Thoracic aorta (tissue), 2 donors: Measurements from ENCODE around the gene TUBB4B. TPM values are rescaled to one million over a fixed set of nuclear protein-coding genes. Genes with fewer than 3 reads are reported as not detected.

ENCODE experiments used
- ATAC-seq: fragments of 150-250 bp; one replicate; pipeline ENCODE4 v1.8.0; 2017; ENCODE audit warnings: low read depth; ENCODE audit not compliant: insufficient number of reproducible peaks, low FRiP score
- DNase-seq: peaks from one replicate; pipeline ENCODE4 v3.0.0-alpha.2; 2020; ENCODE audit warnings: low spot score
- H3K27ac ChIP-seq, 2 donors: fragments of 200-600 bp; sonication (generic); 1 replicate in 1 of 2; 2 replicates in 1 of 2; pipeline ENCODE4 v1.5.1; 2016; ENCODE audit warnings: mild to moderate bottlenecking in 2 of 2, moderate library complexity in 2 of 2
- H3K27me3 ChIP-seq: fragments of 200-600 bp; sonication (generic); replicated peaks from 2 replicates; pipeline ENCODE4 v1.6.0; 2016; ENCODE audit warnings: mild to moderate bottlenecking; ENCODE audit not compliant: insufficient read depth
- H3K36me3 ChIP-seq: fragments of 200-600 bp; sonication (generic); one replicate; pipeline ENCODE4 v1.5.1; 2016
- H3K4me1 ChIP-seq, 2 donors: fragments of 200-600 bp; sonication (generic); 1 replicate in 1 of 2; 2 replicates in 1 of 2; pipeline versions ENCODE4 v1.5.1 to v1.6.0; 2016; ENCODE audit warnings: low read depth in 2 of 2, mild to moderate bottlenecking in 1 of 2; ENCODE audit not compliant: control insufficient read depth in 1 of 2
- H3K4me3 ChIP-seq: fragments of 200-600 bp; sonication (generic); 2 replicates; pipeline ENCODE4 v1.5.1; 2016; ENCODE audit warnings: mild to moderate bottlenecking
- H3K9me3 ChIP-seq: fragments of 200-600 bp; sonication (generic); 2 replicates; pipeline ENCODE4 v1.5.1; 2016
- total RNA-seq, 2 donors: library from RNA; depleted of rRNA; stranded (reverse); fragments of >200 nt; gene quantifications; one replicate each; pipeline versions ENCODE4 v1.1.0 to v1.2.3, GENCODE V29; 2016
- TF ChIP-seq, protein P1 (sequence below): fragments of 200-600 bp; sonication (generic); IDR thresholded peaks from one replicate; pipeline ENCODE4 v1.5.1; 2019; ENCODE audit warnings: antibody characterized with exemption

The TUBB4B gene
- total RNA-seq, 2 donors from 2014 or later = 172 to 193 TPM

DNA sequence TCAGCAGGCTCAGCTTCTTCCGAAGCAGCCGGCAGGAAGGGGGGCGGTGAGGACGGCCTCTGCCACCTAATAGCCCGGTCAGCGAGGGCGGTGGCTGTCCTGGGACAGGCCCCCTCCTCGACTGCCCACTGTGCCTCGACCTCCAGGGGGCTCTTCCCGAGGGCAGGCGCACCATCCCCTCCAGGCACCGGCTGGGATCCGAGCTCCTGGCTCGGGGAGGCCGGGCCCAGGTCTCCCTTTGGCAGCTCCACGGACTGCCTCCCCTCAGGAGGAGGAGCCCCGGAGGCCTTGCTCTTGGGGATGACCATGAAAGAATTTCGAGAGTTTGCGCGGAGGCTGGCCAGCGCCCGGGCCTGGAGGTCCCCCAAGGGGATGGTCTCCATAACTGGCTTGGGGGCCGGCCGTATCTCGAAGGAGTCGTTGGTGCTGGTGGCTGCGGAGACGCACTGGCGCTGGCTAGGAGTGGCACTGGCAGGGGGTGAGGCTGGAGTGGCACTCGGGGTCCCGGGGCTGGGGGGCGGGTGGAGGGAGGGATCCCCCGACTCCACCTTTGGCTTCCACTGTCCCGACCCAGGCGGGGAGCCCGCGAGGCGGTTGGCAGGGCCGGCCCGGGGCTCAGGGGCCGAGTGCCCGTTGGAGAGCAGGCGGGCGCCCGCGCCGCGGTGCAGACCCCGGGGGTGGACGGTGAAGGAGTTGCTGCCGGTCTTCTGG lies 41.5 kb upstream of the TUBB4B start:
- DNase-seq = no peak
- no peaks in the 10 kb centered on the region for H3K9me3 ChIP-seq
- H3K4me3 ChIP-seq = peak overlapping the region; percentile 69
- H3K36me3 ChIP-seq = no peaks in the 10 kb centered on the region
- no peak for ATAC-seq
- no peak overlapping the region for H3K27ac ChIP-seq
- H3K4me1 ChIP-seq = peaks cover 27 to 62% of the 10 kb centered on the region in 2 donors
- TF ChIP-seq, protein P1, sequence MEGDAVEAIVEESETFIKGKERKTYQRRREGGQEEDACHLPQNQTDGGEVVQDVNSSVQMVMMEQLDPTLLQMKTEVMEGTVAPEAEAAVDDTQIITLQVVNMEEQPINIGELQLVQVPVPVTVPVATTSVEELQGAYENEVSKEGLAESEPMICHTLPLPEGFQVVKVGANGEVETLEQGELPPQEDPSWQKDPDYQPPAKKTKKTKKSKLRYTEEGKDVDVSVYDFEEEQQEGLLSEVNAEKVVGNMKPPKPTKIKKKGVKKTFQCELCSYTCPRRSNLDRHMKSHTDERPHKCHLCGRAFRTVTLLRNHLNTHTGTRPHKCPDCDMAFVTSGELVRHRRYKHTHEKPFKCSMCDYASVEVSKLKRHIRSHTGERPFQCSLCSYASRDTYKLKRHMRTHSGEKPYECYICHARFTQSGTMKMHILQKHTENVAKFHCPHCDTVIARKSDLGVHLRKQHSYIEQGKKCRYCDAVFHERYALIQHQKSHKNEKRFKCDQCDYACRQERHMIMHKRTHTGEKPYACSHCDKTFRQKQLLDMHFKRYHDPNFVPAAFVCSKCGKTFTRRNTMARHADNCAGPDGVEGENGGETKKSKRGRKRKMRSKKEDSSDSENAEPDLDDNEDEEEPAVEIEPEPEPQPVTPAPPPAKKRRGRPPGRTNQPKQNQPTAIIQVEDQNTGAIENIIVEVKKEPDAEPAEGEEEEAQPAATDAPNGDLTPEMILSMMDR = no peak
- H3K27me3 ChIP-seq = no peaks in the 10 kb centered on the region

DNA sequence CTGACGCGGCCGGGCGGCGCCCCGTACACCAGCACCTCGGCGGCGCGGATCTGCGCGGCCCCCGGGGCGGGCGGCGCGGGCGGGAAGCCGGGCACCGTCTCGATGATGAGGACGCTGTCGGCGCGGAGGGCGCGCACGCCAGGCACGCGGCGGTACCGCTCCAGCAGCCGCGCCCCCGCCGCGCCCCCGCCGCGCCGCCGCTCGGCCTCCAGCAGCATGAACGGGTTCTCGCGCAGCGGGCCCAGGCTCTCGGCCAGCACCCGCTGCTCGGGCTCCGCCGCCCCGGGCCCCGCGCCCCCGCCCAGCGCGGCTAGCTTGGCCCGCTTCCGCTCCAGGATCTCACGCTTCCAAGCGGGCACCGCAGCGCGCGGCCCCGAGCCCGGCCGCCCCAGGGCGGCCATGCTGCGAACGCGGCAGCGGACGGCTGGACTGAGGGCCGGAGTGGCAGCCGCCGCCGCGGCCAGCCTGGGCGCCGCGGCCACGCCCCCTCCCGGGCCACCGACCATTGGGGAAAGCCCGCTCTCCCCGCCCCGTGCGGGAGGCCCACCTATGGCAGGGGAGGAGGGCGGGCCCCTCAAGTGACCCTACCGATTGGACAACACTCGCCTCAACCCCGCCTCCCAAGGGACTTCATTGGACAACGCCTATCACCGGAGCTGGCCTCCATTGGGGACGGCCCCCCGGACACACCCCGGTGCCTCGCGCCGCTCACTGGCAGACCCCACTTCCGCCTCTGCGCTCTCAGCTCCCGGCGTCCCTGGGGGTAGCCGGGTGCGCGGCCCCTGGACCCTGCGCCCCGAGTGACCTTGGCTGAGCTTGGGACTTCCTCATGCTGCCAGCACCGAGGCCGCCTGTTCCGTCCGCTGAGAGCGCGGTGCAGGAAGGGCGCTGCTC lies 40.5 kb upstream of the TUBB4B start, which contains the start of gene TPRN:
TSS of gene TPRN (minus strand) at position 431 of the 894 bp plus-strand sequence. CDS start at position 401, 30 bp downstream.
- Histone ChIP-seq H3K9me3 (no peaks in the 10 kb centered on the region), H3K27ac (peak within 1 kb of the TSS; percentile 82 to 85), H3K27me3 (no peaks in the 10 kb centered on the region), H3K4me1 (peaks cover 30 to 68% of the 10 kb centered on the region in 2 donors), H3K4me3 (peak within 1 kb of the TSS; percentile 88), H3K36me3 (no peaks in the 10 kb centered on the region)
- DNase-seq (peak; percentile 99), ATAC-seq (peak; percentile 98)
- TF ChIP-seq, protein P1 = no peak

DNA sequence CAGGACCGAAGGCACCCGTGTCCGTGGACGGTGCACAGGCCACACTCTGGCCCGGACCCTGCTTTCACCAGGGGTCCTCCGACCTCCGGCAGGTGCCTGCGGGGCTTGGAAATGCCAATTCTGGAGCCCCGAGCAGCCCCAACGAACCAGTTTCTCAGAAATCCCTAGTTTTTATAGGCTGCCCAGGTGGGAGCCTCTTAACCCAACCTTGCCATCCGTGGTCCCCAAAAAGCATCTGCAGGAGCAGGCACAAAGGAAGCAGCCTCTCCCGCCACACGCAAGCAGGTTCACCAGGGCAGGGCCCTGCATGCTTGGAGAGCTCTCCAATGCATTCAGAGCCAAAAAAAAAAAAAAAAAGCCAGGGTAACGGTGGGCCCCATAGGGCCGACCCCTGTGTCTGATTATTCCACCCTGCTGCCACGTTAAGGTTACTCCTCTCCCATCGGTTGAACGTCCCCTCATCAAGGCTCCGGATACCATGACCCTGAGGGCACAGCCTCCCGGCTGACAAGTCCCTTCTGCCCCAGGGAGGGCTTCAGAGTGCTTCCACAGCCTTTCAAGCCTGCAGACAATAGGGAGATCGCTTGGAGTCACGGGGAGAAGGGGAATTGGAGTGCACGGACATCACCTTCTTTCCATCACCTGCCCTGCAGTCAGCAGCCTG lies 39.8 kb upstream of the TUBB4B start:
- H3K27ac ChIP-seq = peak overlapping the region; percentile 82 to 85
- H3K4me1 ChIP-seq = peaks cover 34 to 73% of the 10 kb centered on the region in 2 donors
- DNase-seq (no peak), ATAC-seq (no peak)
- no peaks in the 10 kb centered on the region for H3K9me3 ChIP-seq
- TF ChIP-seq, protein P1 = no peak
- H3K36me3 ChIP-seq = no peaks in the 10 kb centered on the region
- no peaks in the 10 kb centered on the region for H3K27me3 ChIP-seq
- peak overlapping the region; percentile 88 for H3K4me3 ChIP-seq

DNA sequence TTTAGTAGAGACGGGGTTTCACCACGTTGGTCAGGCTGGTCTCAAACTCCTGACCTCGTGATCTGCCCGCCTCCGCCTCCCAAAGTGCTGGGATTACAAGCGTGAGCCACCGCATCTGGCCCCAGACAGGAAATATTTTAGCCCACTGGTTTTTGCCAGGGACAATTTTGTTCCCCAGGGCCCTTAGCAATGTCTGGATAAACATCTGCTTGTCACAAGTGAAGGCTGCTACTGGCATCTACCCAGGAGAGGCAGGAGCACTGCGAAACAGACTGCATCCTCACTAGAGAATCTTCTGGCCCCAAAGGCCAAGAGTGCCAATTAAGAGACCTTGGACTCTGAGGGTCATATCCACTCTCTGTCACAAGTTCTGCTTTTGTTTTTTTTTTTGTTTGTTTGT lies 38.1 kb upstream of the TUBB4B start:
- H3K4me1 ChIP-seq = peaks cover 40 to 71% of the 10 kb centered on the region in 2 donors
- no peak for ATAC-seq
- TF ChIP-seq, protein P1 = no peak
- no peak overlapping the region for H3K27ac ChIP-seq
- no peaks in the 10 kb centered on the region for H3K36me3 ChIP-seq
- H3K4me3 ChIP-seq = no peak overlapping the region
- no peaks in the 10 kb centered on the region for H3K27me3 ChIP-seq
- DNase-seq = no peak
- no peaks in the 10 kb centered on the region for H3K9me3 ChIP-seq
